K562 (cell line): ENCODE measurements around the gene ZSWIM8. TPM values are rescaled to one million over a fixed set of nuclear protein-coding genes. Genes with fewer than 3 reads are reported as not detected.

Experiments
- ATAC-seq: fragments of 200-7000 bp; cut with Tn5 transposase; 3 replicates; pipeline ENCODE4 v1.9.1; 2020; ENCODE audit warnings: moderate library complexity
- BruUV-seq: library from RNA; stranded (reverse); fragments of 400-500 nt; replicated peaks from 2 replicates; lab custom pipeline; 2021; lab: Mats Ljungman, UMichigan
- CTCF ChIA-PET: fragments of 300-600 bp; formaldehyde crosslinking; extraction: SDS; loops from one replicate; lab custom pipeline; 2021; ENCODE audit warnings: low intra/inter-chr PET ratio; lab: Yijun Ruan, JAX
- POLR2A ChIA-PET: fragments of 300-600, 350-650 bp; sonication (Branson Sonifier 250); formaldehyde crosslinking; extraction: SDS; loops from one replicate; lab custom pipeline; 2021; ENCODE audit warnings: antibody characterized with exemption, inconsistent platforms; lab: Yijun Ruan, JAX
- DNase-seq, 4 experiments: peaks; one replicate each; pipeline versions ENCODE4 v3.0.0 to v3.0.0-alpha.2; 2011 to 2018; ENCODE audit warnings: low spot score in 3 of 4, mixed read lengths in 3 of 4; ENCODE audit errors: extremely low read depth in 1 of 4
- FAIRE-seq: peaks from 2 replicates; lab custom pipeline; 2011; peaks lifted over from hg19 to GRCh38; lab: Jason Lieb, UNC
- H2AFZ ChIP-seq: 2 replicates; pipeline ENCODE4 v1.6.0; 2011; ENCODE audit warnings: low read depth, low read length, control low read depth, inconsistent platforms
- H3K27ac ChIP-seq: fragments of 200-600 bp; 3 replicates; pipeline ENCODE4 v1.8.0; 2011; ENCODE audit warnings: low read depth, mild to moderate bottlenecking, control low read depth, inconsistent platforms, low read length, moderate library complexity, mixed read lengths; ENCODE audit errors: extremely low read depth
- H3K27me3 ChIP-seq, 2 experiments: fragments of 300-600 bp in 1 of 2; 2 replicates in 1 of 2; 3 replicates in 1 of 2; pipeline versions ENCODE4 v1.6.0 to v1.8.0; 2011; ENCODE audit warnings: inconsistent platforms in 2 of 2, low read length in 2 of 2, mild to moderate bottlenecking in 1 of 2, mixed read lengths in 1 of 2, moderate library complexity in 1 of 2; ENCODE audit not compliant: control insufficient read depth in 2 of 2, insufficient read depth in 2 of 2
- H3K36me3 ChIP-seq: fragments of 300-600 bp; 3 replicates; pipeline ENCODE4 v1.8.0; 2011; ENCODE audit warnings: mild to moderate bottlenecking, low read length, inconsistent platforms; ENCODE audit not compliant: control insufficient read depth, insufficient read depth
- H3K4me1 ChIP-seq, 2 experiments: fragments of 200-600 bp in 1 of 2; replicated peaks in 1 of 2; 2 replicates in 1 of 2; 3 replicates in 1 of 2; pipeline versions ENCODE4 v1.5.1 to v1.8.0; 2011; ENCODE audit warnings: inconsistent platforms in 2 of 2, low read length in 2 of 2, mild to moderate bottlenecking in 1 of 2, mixed read lengths in 1 of 2, moderate library complexity in 1 of 2; ENCODE audit not compliant: control insufficient read depth in 2 of 2, insufficient read depth in 2 of 2
- H3K4me2 ChIP-seq: 2 replicates; pipeline ENCODE4 v1.6.1; 2011; ENCODE audit warnings: low read length, control low read depth, inconsistent platforms, mixed read lengths; ENCODE audit not compliant: insufficient read depth
- H3K4me3 ChIP-seq: fragments of 200-600 bp; sonication (generic), shearing (Covaris generic); 2 replicates; pipeline ENCODE4 v1.5.1; 2016; ENCODE audit warnings: control low read depth, inconsistent platforms
- H3K79me2 ChIP-seq: fragments of 200-600 bp; 3 replicates; pipeline ENCODE4 v1.8.0; 2011; ENCODE audit warnings: low read length, inconsistent platforms; ENCODE audit not compliant: control insufficient read depth, insufficient read depth
- H3K9ac ChIP-seq, 2 experiments: 2 replicates each; pipeline versions ENCODE4 v1.6.0 to v1.6.1; 2011; ENCODE audit warnings: low read depth in 2 of 2, low read length in 2 of 2, control low read depth in 1 of 2, inconsistent platforms in 1 of 2, mild to moderate bottlenecking in 1 of 2, mixed read lengths in 1 of 2; ENCODE audit not compliant: insufficient read depth in 1 of 2
- H3K9me1 ChIP-seq: one replicate; pipeline ENCODE4 v1.6.0; 2011; ENCODE audit warnings: inconsistent platforms, mild to moderate bottlenecking, low read length, moderate library complexity; ENCODE audit not compliant: control insufficient read depth, insufficient read depth
- H3K9me3 ChIP-seq: replicated peaks from 2 replicates; pipeline ENCODE4 v1.5.1; 2011; ENCODE audit warnings: low read depth, low read length, inconsistent platforms; ENCODE audit not compliant: control insufficient read depth, insufficient read depth
- H4K20me1 ChIP-seq: replicated peaks from 2 replicates; pipeline ENCODE4 v1.6.1; 2011; ENCODE audit warnings: low read length, inconsistent platforms, mixed read lengths; ENCODE audit not compliant: control insufficient read depth, insufficient read depth
- ATF6 ChIP-seq: sonication (generic); formaldehyde crosslinking; IDR thresholded peaks from 2 replicates; pipeline ENCODE4 v1.4.0; 2020; ENCODE audit warnings: mild to moderate bottlenecking, missing genetic modification reagents
- CCNT2 ChIP-seq: IDR thresholded peaks from 2 replicates; pipeline ENCODE4 v1.6.1; 2011; ENCODE audit warnings: borderline replicate concordance, low read depth, mild to moderate bottlenecking, moderate library complexity, mixed read lengths, low read length; ENCODE audit not compliant: insufficient read length; ENCODE audit errors: extremely low read depth
- DNMT1 ChIP-seq: fragments of 450-650 bp; IDR thresholded peaks from 2 replicates; pipeline ENCODE4 v1.6.1; 2016; ENCODE audit warnings: antibody characterized with exemption, mild to moderate bottlenecking
- PHF8 ChIP-seq: fragments of 200-600 bp; sonication (generic); IDR thresholded peaks from 2 replicates; pipeline ENCODE4 v1.6.1; 2012; ENCODE audit warnings: mixed run types, mild to moderate bottlenecking, inconsistent platforms, low read length, moderate library complexity, borderline replicate concordance
- REST ChIP-seq, 2 experiments: fragments of 450-650 bp; formaldehyde crosslinking in 1 of 2; IDR thresholded peaks; 2 replicates each; pipeline versions ENCODE4 v1.4.0 to v1.6.1; 2014 to 2020; ENCODE audit warnings: mild to moderate bottlenecking in 2 of 2, borderline replicate concordance in 1 of 2, low read depth in 1 of 2
- SLC30A9 ChIP-seq: fragments of 250-450 bp; sonication (Bioruptor Pico); IDR thresholded peaks from 2 replicates; pipeline ENCODE4 v1.8.0; 2022; ENCODE audit warnings: mild to moderate bottlenecking, moderate library complexity
- TOE1 ChIP-seq, 2 experiments: fragments of 450-650 bp in 1 of 2; sonication (generic) in 1 of 2; formaldehyde crosslinking in 1 of 2; IDR thresholded peaks; 2 replicates each; pipeline versions ENCODE4 v1.7.1 to v1.8.0; 2016 to 2022; ENCODE audit warnings: borderline replicate concordance in 2 of 2, mild to moderate bottlenecking in 2 of 2, antibody characterized with exemption in 1 of 2, inconsistent platforms in 1 of 2, low read depth in 1 of 2, missing genetic modification reagents in 1 of 2, moderate library complexity in 1 of 2
- WGBS: fragments of 100-300 bp; shearing (Covaris generic); methylation state at CpG from one replicate; pipeline ENCODE4 v1.1.6; 2016; ENCODE audit warnings: low coverage, mixed read lengths; ENCODE audit not compliant: insufficient coverage; ENCODE audit errors: missing lambda C conversion rate; 5-methylcytosine and 5-hydroxymethylcytosine counted together
- in situ Hi-C: fragments of 300-500 bp; cut with MboI; formaldehyde crosslinking; loops from 4 replicates; pipeline ENCODE4 v1.15.0; 2018; ENCODE audit warnings: inconsistent platforms, mixed read lengths
- intact Hi-C: fragments of 100-400 bp; cut with micrococcal nuclease; formaldehyde crosslinking; loops from 2 replicates; pipeline ENCODE4 v1.14.2; 2022
- polyA plus RNA-seq, 8 experiments: library from polyadenylated mRNA; depleted of rRNA in 4 of 8; stranded (reverse) in 5 of 8; unstranded in 3 of 8; fragments of >200 nt; fragmentation: Nextera tagmentation in 2 of 8; fragmentation: Illumina TruSeq in 1 of 8; extraction: Ambion mirVana in 2 of 8; extraction: Trizol in 1 of 8; gene quantifications; 2 replicates each; pipeline versions ENCODE4 v1.2.1 to v1.2.3, GENCODE V29; 2011 to 2014; ENCODE audit warnings: inconsistent platforms in 1 of 8, missing spikeins in 1 of 8
- total RNA-seq, 7 experiments: library from RNA; depleted of rRNA in 6 of 7; stranded (reverse); fragments of >200 nt in 6 of 7; fragmentation: Illumina TruSeq in 2 of 7; extraction: Trizol in 2 of 7; gene quantifications; 2 replicates each; pipeline versions ENCODE4 v1.2.1 to v1.2.3, GENCODE V29; 2011 to 2021; ENCODE audit warnings: low replicate concordance in 1 of 7

ZSWIM8 gene
- total and polyA plus RNA-seq, 9 of the 15 experiments (the other 6 are each of a cell fraction or from before 2014, with no cell fraction given): 5.6 to 47.8 (median 26.7) TPM

- WGBS: 83% methylated on average over 10 of the region's 10 CpGs
- intact Hi-C loops: loop anchor here (10.0 kb wide), 1 partner anchor 315 kb away; no protein-coding TSS in a partner anchor
Measured at GRCh38 chr10:73789659-73790055, 4.3 kb downstream of the ZSWIM8 start.

More at GRCh38 chr10:73789659-73790055, 4.3 kb downstream of the ZSWIM8 start:
- Histone ChIP-seq H3K27me3 (no peaks in the 10 kb centered on the region), H4K20me1 (no peaks in the 10 kb centered on the region; the same call in 1 of the 2 replicates), H3K27ac (no peak overlapping the region), H3K4me2 (no peak overlapping the region), H3K4me3 (no peak overlapping the region), H3K9me1 (no peaks in the 10 kb centered on the region), H3K36me3 (peaks cover 58% of the 10 kb centered on the region; the same call in 2 of the 3 replicates), H3K9me3 (no peaks in the 10 kb centered on the region), H2AFZ (no peak overlapping the region), H3K9ac (peak overlapping the region in 1 of 2 experiments; percentile 23; a peak in 1 of 4 replicates), H3K79me2 (peaks cover 18% of the 10 kb centered on the region), H3K4me1 (peaks cover 4 to 15% of the 10 kb centered on the region in 2 experiments; a peak in 3 of 5 replicates)
- no TSS peak for BruUV-seq
- DNase-seq (no peak), FAIRE-seq (no peak), ATAC-seq (no peak)
- TF ChIP-seq ATF6 (CRISPR knock-in tag) (no peak), REST (IDR thresholded peaks at IDR 0.05; ENCODE audit: borderline replicate concordance) (no peak), REST (CRISPR knock-in tag; IDR thresholded peaks at IDR 0.05; ENCODE audit: low read depth) (no peak), SLC30A9 (CRISPR knock-in tag) (no peak), TOE1 (IDR thresholded peaks at IDR 0.05; ENCODE audit: borderline replicate concordance) (no peak), TOE1 (CRISPR knock-in tag; IDR thresholded peaks at IDR 0.05; ENCODE audit: borderline replicate concordance, low read depth) (no peak), DNMT1 (no peak), PHF8 (no peak), CCNT2 (no peak)
- POLR2A ChIA-PET: interaction anchor here (0.7 to 1.1 kb wide), 3 partner anchors 11 to 14 kb away, joined by 3 read pairs; no protein-coding TSS in a partner anchor
- CTCF ChIA-PET: no interaction called here
- in situ Hi-C loops: no loop called here
